Progenitor cell of endocrine pancreas (in vitro differentiated cells): ENCODE results near the gene NR1D2. TPM values are rescaled to one million over a fixed set of nuclear protein-coding genes. Genes with fewer than 3 reads are reported as not detected.
"Not testable (repeated sequence)": the region's sequence is repeated elsewhere in the genome, so short reads cannot be mapped to it uniquely, and the experiment has no call there.

Experiments
- DNase-seq: peaks from one replicate; pipeline ENCODE4 v3.0.0; 2021; ENCODE audit warnings: low spot score; ENCODE audit not compliant: unreplicated experiment
- H3K27ac Mint-ChIP-seq: 2 replicates; pipeline ENCODE4 v1.8.0; 2021; ENCODE audit warnings: mild to moderate bottlenecking, moderate library complexity, mixed read lengths
- H3K27me3 Mint-ChIP-seq: 2 replicates; pipeline ENCODE4 v1.8.0; 2021; ENCODE audit warnings: mixed read lengths
- H3K36me3 Mint-ChIP-seq: 2 replicates; pipeline ENCODE4 v1.8.0; 2022; ENCODE audit warnings: mixed read lengths; ENCODE audit not compliant: insufficient read depth
- H3K4me1 Mint-ChIP-seq: 2 replicates; pipeline ENCODE4 v1.8.0; 2021; ENCODE audit warnings: low read depth, mixed read lengths
- H3K4me3 Mint-ChIP-seq: 2 replicates; pipeline ENCODE4 v1.8.0; 2021; ENCODE audit warnings: low read depth, mild to moderate bottlenecking, moderate library complexity, mixed read lengths
- H3K9me3 Mint-ChIP-seq: 2 replicates; pipeline ENCODE4 v1.8.0; 2021; ENCODE audit warnings: low read depth, mixed read lengths
- total RNA-seq: library from RNA; stranded (reverse); gene quantifications from 2 replicates; pipeline ENCODE4 v1.2.1, GENCODE V29; 2021
- TF ChIP-seq, protein P1 (sequence below): fragments of 200-600 bp; sonication (generic); IDR thresholded peaks from one replicate; pipeline ENCODE4 v1.5.0; 2021; ENCODE audit warnings: antibody characterized with exemption, mild to moderate bottlenecking; ENCODE audit not compliant: unreplicated experiment

Gene NR1D2
- total RNA-seq, 1 donor from 2014 or later, result 14.9 TPM

DNA sequence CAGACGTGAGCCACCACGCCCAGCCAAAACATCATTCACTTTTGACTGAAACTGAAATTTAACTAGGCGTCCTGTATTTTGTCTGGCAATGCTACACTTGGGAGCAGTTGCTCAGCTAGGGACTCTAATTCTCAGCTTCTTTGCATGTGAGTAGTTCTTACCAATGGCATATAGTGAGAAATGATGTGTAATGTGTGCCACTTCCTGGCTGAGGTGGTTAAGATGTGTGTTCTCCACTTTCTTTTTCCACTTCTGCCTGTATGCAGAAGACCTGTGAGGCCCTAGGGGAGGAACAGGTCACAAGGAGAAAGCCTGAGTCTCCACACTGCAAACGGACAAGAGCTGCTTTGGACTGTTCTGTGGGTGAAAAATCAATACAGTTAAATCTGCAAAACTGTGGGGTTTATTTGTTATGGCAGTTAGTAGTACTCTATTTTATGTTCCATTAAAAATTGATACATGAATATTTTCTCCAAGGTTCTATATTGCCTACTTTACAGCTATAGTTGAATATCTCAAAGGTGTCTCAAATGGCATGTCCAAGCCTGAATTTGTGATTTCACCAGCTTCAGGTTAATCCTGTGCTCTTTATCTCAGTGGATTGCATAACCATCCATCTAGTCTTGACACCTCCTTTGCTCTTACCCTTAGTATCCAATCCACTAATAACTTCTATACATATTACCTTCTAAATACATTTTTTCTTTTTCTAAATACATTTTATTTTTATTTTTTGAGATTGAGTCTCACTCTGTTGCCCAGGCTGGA lies 59.3 kb downstream of the NR1D2 start:
- TF ChIP-seq, protein P1, sequence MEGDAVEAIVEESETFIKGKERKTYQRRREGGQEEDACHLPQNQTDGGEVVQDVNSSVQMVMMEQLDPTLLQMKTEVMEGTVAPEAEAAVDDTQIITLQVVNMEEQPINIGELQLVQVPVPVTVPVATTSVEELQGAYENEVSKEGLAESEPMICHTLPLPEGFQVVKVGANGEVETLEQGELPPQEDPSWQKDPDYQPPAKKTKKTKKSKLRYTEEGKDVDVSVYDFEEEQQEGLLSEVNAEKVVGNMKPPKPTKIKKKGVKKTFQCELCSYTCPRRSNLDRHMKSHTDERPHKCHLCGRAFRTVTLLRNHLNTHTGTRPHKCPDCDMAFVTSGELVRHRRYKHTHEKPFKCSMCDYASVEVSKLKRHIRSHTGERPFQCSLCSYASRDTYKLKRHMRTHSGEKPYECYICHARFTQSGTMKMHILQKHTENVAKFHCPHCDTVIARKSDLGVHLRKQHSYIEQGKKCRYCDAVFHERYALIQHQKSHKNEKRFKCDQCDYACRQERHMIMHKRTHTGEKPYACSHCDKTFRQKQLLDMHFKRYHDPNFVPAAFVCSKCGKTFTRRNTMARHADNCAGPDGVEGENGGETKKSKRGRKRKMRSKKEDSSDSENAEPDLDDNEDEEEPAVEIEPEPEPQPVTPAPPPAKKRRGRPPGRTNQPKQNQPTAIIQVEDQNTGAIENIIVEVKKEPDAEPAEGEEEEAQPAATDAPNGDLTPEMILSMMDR, result no peak
- no peak for DNase-seq
- Mint-ChIP-seq H3K36me3 (no peaks in the 10 kb centered on the region), H3K9me3 (peaks cover 2% of the 10 kb centered on the region), H3K4me1 (peaks cover 2% of the 10 kb centered on the region), H3K4me3 (no peak overlapping the region), H3K27me3 (peaks cover 11% of the 10 kb centered on the region), H3K27ac (no peak overlapping the region)

DNA sequence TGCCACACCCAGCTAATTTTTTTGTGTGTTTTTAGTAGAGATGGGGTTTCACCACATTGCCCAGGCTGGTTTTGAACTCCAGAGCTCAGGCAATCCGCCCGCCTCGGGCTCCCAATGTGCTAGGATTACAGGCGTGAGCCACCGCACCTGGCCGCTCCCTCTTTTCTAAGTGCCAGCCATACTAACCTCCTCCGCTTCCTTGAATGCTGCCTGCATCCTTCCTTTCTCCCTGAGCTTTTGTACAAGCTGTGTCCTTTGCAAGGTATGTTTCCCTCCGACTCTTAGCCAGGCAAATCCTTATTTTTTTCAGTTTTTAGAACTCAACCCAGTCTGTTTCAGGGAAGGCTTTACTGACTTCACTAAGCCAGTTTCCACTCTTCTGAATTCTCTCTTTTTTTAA lies 60.6 kb downstream of the NR1D2 start:
- Mint-ChIP-seq H3K4me1 (peaks cover 2% of the 10 kb centered on the region), H3K4me3 (no peak overlapping the region), H3K36me3 (no peaks in the 10 kb centered on the region), H3K27me3 (peaks cover 11% of the 10 kb centered on the region), H3K9me3 (peaks cover 2% of the 10 kb centered on the region), H3K27ac (no peak overlapping the region)
- TF ChIP-seq, protein P1, result no peak
- DNase-seq, result no peak

DNA sequence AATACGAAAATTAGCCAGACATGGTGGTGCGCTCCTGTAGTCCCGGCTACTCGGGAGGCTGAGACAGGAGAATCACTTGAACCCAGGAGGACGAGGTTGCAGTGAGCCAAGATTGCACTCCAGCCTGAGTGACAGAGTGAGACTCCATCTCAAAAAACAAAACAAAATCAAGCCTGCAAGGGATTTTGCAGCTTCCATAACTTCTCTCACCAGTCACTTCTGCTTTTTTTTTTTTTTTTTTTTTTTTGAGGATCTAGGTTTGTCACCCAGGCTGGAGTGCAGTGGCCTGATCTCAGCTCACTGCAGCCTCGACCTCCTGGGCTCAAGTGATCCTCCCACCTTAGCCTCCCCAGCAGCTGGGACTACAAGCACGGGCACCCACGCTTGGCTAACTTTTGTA lies 65.7 kb downstream of the NR1D2 start:
- not testable (repeated sequence) for H3K36me3 Mint-ChIP-seq, H3K4me3 Mint-ChIP-seq, DNase-seq, H3K4me1 Mint-ChIP-seq, H3K27ac Mint-ChIP-seq, H3K9me3 Mint-ChIP-seq
- peaks cover 19% of the 10 kb centered on the region for H3K27me3 Mint-ChIP-seq

DNA sequence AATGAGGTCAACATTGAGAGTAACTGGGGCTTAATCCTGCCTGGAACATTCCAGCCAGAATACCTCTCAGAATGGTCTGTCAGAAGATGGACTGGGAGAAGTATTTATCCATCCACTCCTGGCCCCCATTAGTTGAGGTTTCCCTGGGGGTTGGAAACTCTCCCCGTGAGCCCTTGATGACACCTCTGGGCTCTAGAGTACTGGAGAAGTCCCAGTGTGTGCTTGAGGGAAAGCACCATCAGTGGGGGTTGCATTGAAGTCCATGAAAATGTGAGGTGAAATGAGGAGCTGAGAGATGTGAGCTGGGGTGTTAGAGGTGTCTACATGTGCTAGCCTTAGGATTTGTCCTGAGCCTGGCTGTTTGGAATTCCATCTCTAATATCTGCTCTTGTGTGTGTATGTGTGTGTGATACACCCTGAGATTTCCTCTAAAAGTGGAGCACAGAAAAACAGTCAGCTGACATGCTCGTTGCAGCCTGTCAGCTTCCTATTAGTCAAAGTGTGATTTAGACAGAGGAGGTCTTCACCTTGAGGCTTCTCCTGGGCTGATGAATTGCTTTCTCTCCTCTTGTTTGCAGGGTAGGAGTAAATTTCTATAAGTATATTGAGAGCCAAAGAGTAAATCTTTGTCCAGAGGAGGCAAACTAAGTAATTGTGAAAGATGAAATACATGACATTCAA lies 67.6 kb downstream of the NR1D2 start:
- no peak overlapping the region for H3K27ac Mint-ChIP-seq
- H3K36me3 Mint-ChIP-seq, result no peaks in the 10 kb centered on the region
- TF ChIP-seq, protein P1, result no peak
- H3K4me1 Mint-ChIP-seq, result peaks cover 8% of the 10 kb centered on the region
- H3K27me3 Mint-ChIP-seq, result peaks cover 26% of the 10 kb centered on the region
- DNase-seq, result no peak
- no peaks in the 10 kb centered on the region for H3K9me3 Mint-ChIP-seq
- no peak overlapping the region for H3K4me3 Mint-ChIP-seq

DNA sequence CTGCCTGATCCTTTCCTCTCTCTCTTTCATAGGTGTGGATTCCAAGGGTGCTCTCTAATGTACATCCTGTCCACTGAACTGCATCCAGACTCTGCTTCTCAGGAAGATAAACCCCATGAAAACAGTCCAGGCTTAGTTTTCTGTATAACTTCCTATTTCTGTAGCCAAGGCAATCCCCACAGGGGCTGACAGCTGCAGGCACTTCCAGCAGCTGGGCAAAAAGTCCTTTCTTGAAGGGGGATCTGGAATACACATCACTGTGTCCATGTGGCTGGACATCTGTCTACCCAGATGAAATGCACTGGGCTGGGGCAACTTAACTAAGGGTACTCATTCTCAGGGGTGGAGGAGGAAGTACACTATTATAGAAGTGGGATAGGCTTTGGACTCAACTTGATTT lies 72.2 kb downstream of the NR1D2 start:
- DNase-seq, result no peak
- H3K36me3 Mint-ChIP-seq, result no peaks in the 10 kb centered on the region
- no peaks in the 10 kb centered on the region for H3K9me3 Mint-ChIP-seq
- peaks cover 19% of the 10 kb centered on the region for H3K27me3 Mint-ChIP-seq
- TF ChIP-seq, protein P1, result no peak
- H3K4me1 Mint-ChIP-seq, result peaks cover 8% of the 10 kb centered on the region
- no peak overlapping the region for H3K4me3 Mint-ChIP-seq
- H3K27ac Mint-ChIP-seq, result no peak overlapping the region
